HL-60 (cell line): ENCODE data around the gene SFXN5.
"Not testable (repeated sequence)": the region's sequence is repeated elsewhere in the genome, so short reads cannot be mapped to it uniquely, and the experiment has no call there.

Experiments used
- DNase-seq, 2 experiments: peaks; one replicate each; pipeline ENCODE4 v3.0.0-alpha.2; 2010 to 2020; ENCODE audit warnings: low read depth in 1 of 2, low spot score in 1 of 2
- H3K27ac ChIP-seq: fragments of 250-450 bp; sonication (Bioruptor Pico); replicated peaks from 2 replicates; pipeline ENCODE4 v1.5.1; 2020; ENCODE audit warnings: mild to moderate bottlenecking, moderate library complexity
- H3K27me3 ChIP-seq: fragments of 250-450 bp; sonication (Bioruptor Pico); 2 replicates; pipeline ENCODE4 v1.5.1; 2021; ENCODE audit warnings: mild to moderate bottlenecking, moderate library complexity; ENCODE audit not compliant: insufficient read depth, poor library complexity, severe bottlenecking
- H3K4me3 ChIP-seq: replicated peaks from 2 replicates; pipeline ENCODE4 v1.5.1; 2011; ENCODE audit warnings: mild to moderate bottlenecking, control low read depth, low read length; ENCODE audit not compliant: insufficient read depth
- CTCF ChIP-seq: IDR thresholded peaks from one replicate; pipeline ENCODE4 v1.5.1; 2011; ENCODE audit warnings: low read length, control low read depth, inconsistent platforms; ENCODE audit not compliant: insufficient read depth
- GABPA ChIP-seq: IDR thresholded peaks from 2 replicates; pipeline ENCODE4 v1.6.1; 2012; ENCODE audit warnings: low read depth
- POLR2AphosphoS5 ChIP-seq: IDR thresholded peaks from 2 replicates; pipeline ENCODE4 v1.6.1; 2012; ENCODE audit warnings: low read depth
- REST ChIP-seq: IDR thresholded peaks from 2 replicates; pipeline ENCODE4 v1.6.1; 2012; ENCODE audit warnings: low read depth; ENCODE audit not compliant: insufficient replicate concordance
- SPI1 ChIP-seq: IDR thresholded peaks from 2 replicates; pipeline ENCODE4 v1.6.1; 2012; ENCODE audit warnings: low read depth, mild to moderate bottlenecking, borderline replicate concordance

The SFXN5 gene

GRCh38 chr2:73067043-73067442 lies 4.5 kb downstream of the SFXN5 start:
- Histone ChIP-seq H3K27ac (no peak overlapping the region), H3K4me3 (no peak overlapping the region), H3K27me3 (no peaks in the 10 kb centered on the region)
- TF ChIP-seq GABPA, result no peak
- no peak for TF ChIP-seq SPI1
- TF ChIP-seq CTCF, result no peak
- no peak for TF ChIP-seq REST
- TF ChIP-seq POLR2AphosphoS5, result no peak
- no peak for DNase-seq

GRCh38 chr2:73065070-73065469 lies 6.4 kb downstream of the SFXN5 start:
- not testable (repeated sequence) for H3K4me3 ChIP-seq, DNase-seq, H3K27ac ChIP-seq, H3K27me3 ChIP-seq

- no peak for TF ChIP-seq GABPA
- TF ChIP-seq REST, result no peak
- TF ChIP-seq POLR2AphosphoS5, result no peak
- TF ChIP-seq SPI1, result no peak
- no peak for TF ChIP-seq CTCF
- no peak for DNase-seq
- H3K27me3 ChIP-seq, result no peaks in the 10 kb centered on the region
- H3K27ac ChIP-seq, result no peak overlapping the region
- H3K4me3 ChIP-seq, result no peak overlapping the region
Observed at GRCh38 chr2:73063909-73064875, 7.3 kb downstream of the SFXN5 start.

GRCh38 chr2:73063472-73063871 lies 8.0 kb downstream of the SFXN5 start:
- no peak for TF ChIP-seq SPI1
- TF ChIP-seq POLR2AphosphoS5, result no peak
- TF ChIP-seq REST, result no peak
- no peak for TF ChIP-seq CTCF
- no peak for TF ChIP-seq GABPA
- no peak overlapping the region for H3K27ac ChIP-seq
- H3K4me3 ChIP-seq, result no peak overlapping the region

More at GRCh38 chr2:73063472-73063871, 8.0 kb downstream of the SFXN5 start:
- no peaks in the 10 kb centered on the region for H3K27me3 ChIP-seq
- no peak for DNase-seq
